Measurements from ENCODE around the gene CDKL1. TPM values are rescaled to one million over a fixed set of nuclear protein-coding genes. Genes with fewer than 3 reads are reported as not detected.

Gene CDKL1
- total RNA-seq, 1 experiment from 2014 or later, result 11.3 TPM

GRCh38 chr14:50421499-50421898 lies 24.8 kb upstream of the CDKL1 start:
- H3K4me1 ChIP-seq (ENCODE audit: insufficient read depth, low read length, poor library complexity, severe bottlenecking), result no peaks in the 10 kb centered on the region
- no peak overlapping the region for H3K4me3 ChIP-seq (ENCODE audit: low read depth, low read length, poor library complexity, severe bottlenecking)
- DNase-seq (ENCODE audit: low spot score), result no peak
- no TSS peak for BruUV-seq (replicated peaks)
- ChIA-PET POLR2A (ENCODE audit: low non-redundant PET) (no interaction called here), CTCF (no interaction called here)
- no peaks in the 10 kb centered on the region for H3K9me3 ChIP-seq (ENCODE audit: low read depth, low read length, poor library complexity, severe bottlenecking)
- peaks cover 22% of the 10 kb centered on the region for H3K36me3 ChIP-seq (ENCODE audit: insufficient read depth, low read length, poor library complexity, severe bottlenecking)
- H3K27ac ChIP-seq (ENCODE audit: low read depth, low read length, poor library complexity, severe bottlenecking), result no peak overlapping the region
- no peaks in the 10 kb centered on the region for H3K27me3 ChIP-seq (replicated peaks; ENCODE audit: insufficient read depth, low read depth, low read length, poor library complexity)
- intact Hi-C loops (cut with micrococcal nuclease; ENCODE audit: unreplicated experiment), result no loop called here
- TF ChIP-seq EZH2 (IDR thresholded peaks at IDR 0.05; ENCODE audit: borderline replicate concordance, low read depth, low read length, poor library complexity, severe bottlenecking) (no peak), CTCF (conservative IDR thresholded peaks at IDR 0.05; ENCODE audit: low read depth, low read length) (no peak)

- intact Hi-C loops (cut with micrococcal nuclease; ENCODE audit: unreplicated experiment), result no loop called here
- DNase-seq (ENCODE audit: low spot score), result no peak
- ChIA-PET CTCF (no interaction called here), POLR2A (ENCODE audit: low non-redundant PET) (no interaction called here)
- no peak overlapping the region for H3K4me3 ChIP-seq (ENCODE audit: low read depth, low read length, poor library complexity, severe bottlenecking)
- BruUV-seq (replicated peaks), result no TSS peak
- no peaks in the 10 kb centered on the region for H3K27me3 ChIP-seq (replicated peaks; ENCODE audit: insufficient read depth, low read depth, low read length, poor library complexity)
- no peaks in the 10 kb centered on the region for H3K9me3 ChIP-seq (ENCODE audit: low read depth, low read length, poor library complexity, severe bottlenecking)
- no peak for TF ChIP-seq EZH2 (IDR thresholded peaks at IDR 0.05; ENCODE audit: borderline replicate concordance, low read depth, low read length, poor library complexity, severe bottlenecking)
- no peak for TF ChIP-seq CTCF (conservative IDR thresholded peaks at IDR 0.05; ENCODE audit: low read depth, low read length)
- no peak overlapping the region for H3K27ac ChIP-seq (ENCODE audit: low read depth, low read length, poor library complexity, severe bottlenecking)
- H3K4me1 ChIP-seq (ENCODE audit: insufficient read depth, low read length, poor library complexity, severe bottlenecking), result no peaks in the 10 kb centered on the region
- H3K36me3 ChIP-seq (ENCODE audit: insufficient read depth, low read length, poor library complexity, severe bottlenecking), result peaks cover 13% of the 10 kb centered on the region
Measured at GRCh38 chr14:50417853-50418252, 21.2 kb upstream of the CDKL1 start.

DNA sequence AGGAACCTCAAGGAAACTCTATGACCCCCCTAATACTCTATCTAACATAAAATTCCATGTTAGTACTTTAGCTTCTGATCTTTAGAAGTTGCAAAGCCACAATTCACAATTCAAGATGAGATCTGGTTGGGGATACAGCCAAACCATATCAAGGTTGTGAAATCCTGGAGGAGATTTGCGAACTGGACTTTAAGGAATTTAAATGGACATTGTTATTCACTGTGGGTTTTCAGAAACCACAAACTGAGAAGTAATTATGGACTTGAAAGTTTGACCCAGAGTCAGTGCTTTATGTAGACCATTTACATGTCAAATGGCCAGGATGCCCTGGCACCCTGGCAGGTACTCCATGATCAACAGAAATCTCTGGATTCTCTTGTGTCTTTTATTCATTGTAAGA lies 14.2 kb upstream of the CDKL1 start:
- DNase-seq (ENCODE audit: low spot score), result no peak
- CTCF ChIA-PET, result interaction anchor here (0.6 kb wide), 1 partner anchor 121 kb away, joined by 3 read pairs; the partner anchor contains the start of gene MAP4K5
- no TSS peak for BruUV-seq (replicated peaks)

More for the DNA sequence above, 14.2 kb upstream of the CDKL1 start:
- Histone ChIP-seq H3K9me3 (ENCODE audit: low read depth, low read length, poor library complexity, severe bottlenecking) (no peaks in the 10 kb centered on the region), H3K4me3 (ENCODE audit: low read depth, low read length, poor library complexity, severe bottlenecking) (no peak overlapping the region), H3K27ac (ENCODE audit: low read depth, low read length, poor library complexity, severe bottlenecking) (no peak overlapping the region), H3K36me3 (ENCODE audit: insufficient read depth, low read length, poor library complexity, severe bottlenecking) (peaks cover under 1% of the 10 kb centered on the region), H3K27me3 (replicated peaks; ENCODE audit: insufficient read depth, low read depth, low read length, poor library complexity) (no peaks in the 10 kb centered on the region), H3K4me1 (ENCODE audit: insufficient read depth, low read length, poor library complexity, severe bottlenecking) (no peaks in the 10 kb centered on the region)
- intact Hi-C loops (cut with micrococcal nuclease; ENCODE audit: unreplicated experiment), result no loop called here
- TF ChIP-seq EZH2 (IDR thresholded peaks at IDR 0.05; ENCODE audit: borderline replicate concordance, low read depth, low read length, poor library complexity, severe bottlenecking) (no peak), CTCF (conservative IDR thresholded peaks at IDR 0.05; ENCODE audit: low read depth, low read length) (no peak)
- POLR2A ChIA-PET (ENCODE audit: low non-redundant PET), result interaction anchor here (0.6 kb wide), 1 partner anchor 406 kb away, joined by 3 read pairs; no protein-coding TSS in a partner anchor
